ENCODE results near the gene PPL.
"Not testable (repeated sequence)": the region's sequence is repeated elsewhere in the genome, so short reads cannot be mapped to it uniquely, and the experiment has no call there.

Gene PPL

DNA sequence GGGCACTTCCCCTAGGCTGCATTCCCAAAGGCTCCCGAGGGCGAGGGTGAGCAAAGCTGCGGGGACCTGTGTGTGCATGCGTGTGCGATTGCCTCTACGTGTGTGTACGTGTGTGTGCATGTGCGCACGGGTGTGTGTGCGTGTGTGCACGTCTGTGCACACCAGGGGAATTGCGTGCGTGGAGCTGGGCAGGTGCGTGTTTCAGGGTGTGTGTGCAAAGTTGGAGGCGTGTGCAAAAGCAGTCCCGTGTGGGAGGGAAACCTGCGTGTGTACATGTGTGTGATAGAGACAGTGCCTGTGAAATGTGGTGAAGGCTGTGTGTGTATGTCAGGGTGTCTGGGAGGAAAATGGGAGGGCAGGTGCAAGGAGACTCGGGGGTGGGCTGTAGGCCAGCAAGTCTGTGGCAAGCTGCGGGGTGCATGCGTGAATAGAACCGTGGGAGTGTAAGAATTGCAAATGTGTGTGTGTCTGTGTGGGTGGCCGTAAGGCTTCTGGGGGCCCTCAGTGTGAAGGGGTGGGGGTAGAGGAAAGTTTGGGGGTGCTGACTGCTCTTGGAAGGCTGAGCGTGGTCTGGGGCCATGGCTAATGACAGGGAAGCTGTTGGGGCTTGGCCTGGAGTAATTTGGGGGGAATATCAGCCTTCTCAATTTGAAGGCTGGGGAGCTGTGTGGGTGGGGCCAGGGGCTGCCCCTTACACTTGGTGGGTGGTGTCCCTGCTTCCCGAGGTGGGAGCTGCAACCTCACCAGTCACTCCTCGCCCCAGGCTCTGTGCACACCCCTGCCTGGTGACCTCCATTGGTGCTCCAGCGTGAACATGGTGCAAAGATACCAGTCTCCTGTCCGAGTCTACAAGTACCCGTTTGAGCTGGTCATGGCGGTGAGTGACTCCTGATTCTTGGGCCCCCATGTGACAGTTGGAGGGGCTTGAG lies 21.8 kb upstream of the PPL start:
- no peak for DNase-seq

DNA sequence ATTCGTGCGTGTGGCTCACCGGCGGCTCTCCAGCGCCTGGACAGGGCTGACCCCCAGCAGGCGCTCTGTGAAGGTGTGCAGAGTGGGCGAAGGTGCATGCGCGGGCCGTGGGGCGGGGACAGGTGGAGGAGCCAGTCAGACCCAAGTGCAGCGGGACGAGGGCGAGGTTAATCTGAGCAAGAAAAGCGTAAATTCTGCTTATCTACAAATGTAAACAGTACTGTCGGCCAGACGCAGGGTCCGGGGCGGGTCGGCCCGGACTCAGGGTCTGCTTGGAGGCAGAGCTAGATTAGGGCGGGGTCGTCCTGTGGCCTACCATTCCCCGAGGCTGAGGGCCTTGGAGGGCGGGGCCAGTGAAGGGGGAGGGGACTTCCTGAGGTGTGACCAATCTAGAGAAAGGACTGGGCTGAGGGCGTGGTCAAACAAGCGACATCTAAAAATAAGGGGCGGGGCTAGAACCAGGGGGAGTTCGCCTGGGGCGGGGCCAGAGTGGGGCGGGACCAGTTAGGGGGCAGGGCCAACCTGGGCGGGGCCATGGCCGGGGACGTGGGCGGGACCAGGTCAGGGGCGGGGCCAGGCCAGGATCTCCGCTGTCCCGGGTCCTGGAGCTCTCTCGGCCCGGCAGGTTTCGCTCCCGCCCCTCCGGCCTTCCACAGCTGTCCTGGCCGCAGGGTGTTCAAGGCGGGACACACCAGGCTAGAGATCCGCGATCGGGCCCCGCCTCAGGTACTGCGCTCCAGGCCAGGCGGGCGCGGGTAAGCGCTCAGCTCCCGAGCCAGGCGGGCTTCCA lies 21.0 kb upstream of the PPL start, which contains the start of gene SEC14L5:
TSS of gene SEC14L5 (plus strand) at position 611 of the 790 bp plus-strand sequence. CDS start 994 bp downstream, outside the sequence.
- DNase-seq: peak; percentile 81

DNA sequence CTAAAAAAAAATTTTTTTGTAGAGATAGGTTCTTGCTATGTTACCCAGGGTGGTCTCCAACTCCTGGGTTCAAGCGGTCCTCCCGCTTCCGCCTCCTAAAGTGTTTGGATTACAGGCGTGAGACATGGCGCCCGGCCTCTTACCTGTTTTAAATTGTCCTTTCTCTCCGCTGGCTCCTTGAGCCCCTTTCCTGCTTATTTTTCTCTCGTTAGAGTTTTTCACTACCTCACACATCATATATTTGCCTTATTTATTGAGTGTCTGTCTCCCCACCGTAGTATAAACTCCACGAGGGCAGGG lies 20.4 kb upstream of the PPL start:
- DNase-seq: no peak

DNA sequence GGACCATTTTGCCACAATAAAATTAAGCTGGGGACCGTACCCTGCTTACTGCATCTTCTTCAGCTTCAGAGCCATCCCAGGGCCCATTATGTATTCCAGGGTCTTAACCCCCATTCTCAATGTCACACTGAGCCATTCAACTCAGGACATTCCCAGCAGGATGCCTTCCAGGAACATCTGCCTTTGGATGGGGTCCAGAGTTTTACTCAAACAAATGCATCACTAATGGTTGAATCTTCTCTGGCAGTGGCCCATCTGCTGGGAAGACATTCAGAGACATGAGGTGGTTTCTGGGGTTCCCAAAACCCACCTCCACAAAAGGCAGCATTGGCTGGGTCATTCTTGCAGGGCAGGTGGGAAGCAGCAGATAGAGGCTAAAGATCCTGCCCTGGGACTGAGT lies 17.8 kb upstream of the PPL start:
- no peak for DNase-seq

DNA sequence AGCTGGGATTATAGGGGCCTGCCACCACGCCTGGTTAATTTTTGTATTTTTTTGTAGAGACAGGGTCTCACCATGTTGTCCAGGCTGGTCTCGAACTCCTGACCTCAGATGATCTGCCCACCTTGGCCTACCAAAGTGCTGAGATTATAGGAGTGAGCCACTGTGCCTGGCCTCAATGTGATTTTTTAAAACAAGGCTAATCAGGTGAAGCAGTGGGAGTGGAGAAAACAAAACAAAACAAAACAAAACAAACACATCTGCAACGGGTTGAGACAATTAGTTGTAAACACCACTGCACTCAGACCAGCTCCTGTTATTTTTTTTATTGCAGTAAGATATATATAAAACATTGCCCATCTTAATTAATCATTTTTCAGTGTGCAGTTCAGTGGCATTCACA lies 14.6 kb upstream of the PPL start:
- DNase-seq: not testable (repeated sequence)

DNA sequence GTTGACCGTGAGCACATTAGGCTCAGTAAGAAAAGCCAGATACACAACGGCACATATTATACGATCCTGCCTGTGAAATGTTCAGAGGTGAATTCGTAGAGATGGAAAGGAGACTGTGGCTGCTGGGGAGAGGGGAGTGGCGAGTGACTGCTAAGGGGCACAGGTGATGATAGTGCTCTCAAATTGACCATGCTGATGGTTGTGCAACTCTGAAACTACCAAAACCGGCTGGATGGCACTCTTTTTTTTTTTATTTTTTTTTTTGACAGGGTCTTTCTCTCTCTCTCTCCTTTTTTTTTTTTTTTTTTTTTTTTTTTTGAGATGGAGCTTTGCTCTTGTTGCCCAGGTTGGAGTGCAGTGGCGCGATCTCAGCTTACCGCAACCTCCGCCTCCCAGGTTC lies 13.0 kb upstream of the PPL start:
- no peak for DNase-seq

DNA sequence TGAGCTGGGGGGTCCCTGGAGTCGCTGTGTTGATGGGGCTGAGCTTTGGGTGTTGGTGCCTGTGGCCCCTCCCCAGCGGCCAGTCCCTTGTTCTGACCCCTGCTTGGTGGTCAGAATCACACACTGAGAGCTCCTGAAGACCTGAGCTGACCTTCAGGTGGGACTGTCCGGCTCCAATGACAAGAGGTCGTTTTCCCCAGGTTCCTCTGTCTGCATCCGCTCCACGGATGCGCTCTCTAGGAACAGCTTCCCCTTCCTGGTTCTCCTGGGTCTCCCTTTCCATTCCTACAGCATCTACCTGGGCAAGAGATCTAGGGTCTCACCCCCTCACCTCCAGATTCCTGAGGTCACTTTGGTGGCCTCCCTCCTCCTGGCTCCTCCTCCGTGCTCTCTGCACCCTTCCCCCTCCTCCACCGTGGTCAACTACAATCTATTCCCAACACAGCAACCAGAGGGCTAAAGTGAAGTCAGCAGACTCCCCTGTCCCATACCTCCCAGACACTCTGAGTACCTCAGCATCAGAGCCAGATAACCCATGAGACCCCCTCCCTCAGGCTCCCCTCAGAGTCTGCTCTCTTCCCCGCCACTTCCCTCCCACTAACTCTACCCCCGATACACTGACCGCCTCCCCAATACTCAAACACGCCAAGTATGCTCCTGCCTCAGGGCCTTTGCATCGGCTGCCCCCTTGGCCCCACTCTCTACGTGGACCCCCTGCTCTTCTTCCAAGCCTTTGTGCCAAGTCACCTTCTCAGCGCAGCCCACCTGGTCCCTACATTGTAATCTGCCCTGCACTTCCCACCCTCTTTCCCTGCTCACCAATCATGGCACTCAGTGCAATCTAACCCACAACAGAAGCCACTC lies 12.2 kb upstream of the PPL start:
- no peak for DNase-seq

DNA sequence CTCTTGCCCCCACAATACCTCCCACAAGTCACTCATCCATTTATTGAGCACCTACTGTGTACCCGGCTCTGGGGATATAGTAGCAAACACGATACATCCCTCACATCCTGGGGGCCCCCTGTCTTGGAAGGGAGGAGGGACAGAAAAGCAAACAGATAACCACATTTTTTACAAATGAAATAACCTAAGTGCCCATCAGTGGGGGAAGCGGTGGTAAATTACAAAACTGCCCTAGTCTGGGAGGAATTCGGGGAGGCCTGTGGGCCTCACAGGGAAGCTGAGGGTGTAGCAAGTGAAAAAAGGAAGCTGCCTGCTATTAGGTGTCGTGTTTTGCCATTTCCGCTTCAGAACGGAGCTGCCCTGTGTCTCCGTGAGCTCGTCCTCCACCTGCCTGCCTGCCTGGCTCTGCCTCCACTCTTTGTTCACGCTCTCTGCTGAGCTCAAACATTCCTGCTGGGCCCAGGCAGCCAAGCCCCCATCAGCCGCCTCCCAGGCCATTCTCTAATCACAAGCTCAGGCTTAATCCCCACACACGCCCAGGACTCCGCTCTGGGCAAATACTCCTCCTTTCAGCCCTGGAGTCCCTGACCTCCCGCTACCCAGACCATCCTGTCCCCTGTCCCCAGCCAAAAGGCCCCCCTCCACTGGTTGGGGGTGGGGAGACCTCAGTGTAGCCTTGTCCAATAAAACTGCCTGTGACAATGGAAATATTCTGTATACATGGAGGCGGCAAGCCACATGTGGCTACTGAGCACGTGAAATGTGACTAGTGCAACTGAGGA lies 11.0 kb upstream of the PPL start:
- no peak for DNase-seq

DNA sequence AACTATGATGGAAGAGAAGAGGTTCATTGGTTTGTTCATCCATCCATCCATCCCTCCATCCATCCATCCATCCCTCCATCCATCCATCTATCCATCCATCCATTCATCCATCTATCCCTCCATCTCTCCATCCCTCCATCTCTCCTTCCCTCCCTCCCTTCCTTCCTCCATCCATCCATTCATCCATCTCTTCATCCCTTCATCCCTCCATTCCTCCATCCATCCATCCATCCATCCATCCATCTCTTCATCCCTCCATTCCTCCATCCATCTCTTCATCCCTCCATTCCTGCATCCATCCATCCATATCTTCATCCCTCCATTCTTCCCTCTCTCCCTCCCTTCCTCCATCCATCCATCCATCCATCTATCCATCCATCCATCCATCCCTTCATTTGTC lies 10.0 kb upstream of the PPL start:
- DNase-seq: no peak

DNA sequence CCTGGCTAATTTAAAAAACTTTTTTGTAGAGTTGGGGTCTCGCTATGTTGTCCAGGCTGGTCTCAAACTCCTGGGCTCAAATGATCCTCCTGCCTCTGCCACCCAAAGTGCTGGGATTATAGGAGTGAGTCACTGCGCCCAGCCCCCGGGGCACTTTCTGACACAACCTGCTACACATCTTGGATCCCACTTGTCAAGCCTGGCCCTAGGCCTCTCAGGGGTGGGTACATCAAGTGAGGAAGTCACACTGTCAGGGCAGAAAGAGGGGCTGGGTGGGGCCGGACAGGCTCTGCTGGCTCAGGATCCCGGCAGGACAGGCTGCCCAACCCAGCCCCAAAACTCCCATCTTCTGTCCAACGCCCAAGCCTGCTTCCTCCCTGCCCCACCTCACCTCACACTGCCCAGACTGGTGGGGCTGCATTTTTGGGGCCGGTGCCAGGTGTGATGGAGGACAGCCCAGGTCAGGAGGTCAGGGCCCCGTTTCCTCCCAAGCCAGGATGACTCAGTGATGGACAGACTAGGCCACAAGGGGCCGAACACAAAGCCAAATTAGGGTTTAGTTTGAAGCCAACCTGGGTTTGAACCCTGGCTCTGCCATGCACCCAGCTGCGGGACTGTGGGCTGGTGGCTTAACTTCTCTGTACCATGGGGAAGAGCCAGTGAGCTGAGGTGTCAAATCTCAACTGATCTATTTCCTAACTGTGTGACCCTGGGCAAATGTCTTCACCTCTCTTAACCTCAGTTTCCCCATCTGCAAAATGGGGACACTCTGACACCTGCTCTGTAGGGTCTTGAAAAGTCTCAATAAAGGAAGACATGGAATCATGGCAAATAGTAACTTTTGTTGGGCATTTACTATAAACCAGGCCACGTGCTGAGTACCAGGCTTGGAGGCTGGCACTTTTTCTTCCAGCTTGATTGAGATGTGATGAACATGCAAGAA lies 8.9 kb upstream of the PPL start:
- DNase-seq: no peak

DNA sequence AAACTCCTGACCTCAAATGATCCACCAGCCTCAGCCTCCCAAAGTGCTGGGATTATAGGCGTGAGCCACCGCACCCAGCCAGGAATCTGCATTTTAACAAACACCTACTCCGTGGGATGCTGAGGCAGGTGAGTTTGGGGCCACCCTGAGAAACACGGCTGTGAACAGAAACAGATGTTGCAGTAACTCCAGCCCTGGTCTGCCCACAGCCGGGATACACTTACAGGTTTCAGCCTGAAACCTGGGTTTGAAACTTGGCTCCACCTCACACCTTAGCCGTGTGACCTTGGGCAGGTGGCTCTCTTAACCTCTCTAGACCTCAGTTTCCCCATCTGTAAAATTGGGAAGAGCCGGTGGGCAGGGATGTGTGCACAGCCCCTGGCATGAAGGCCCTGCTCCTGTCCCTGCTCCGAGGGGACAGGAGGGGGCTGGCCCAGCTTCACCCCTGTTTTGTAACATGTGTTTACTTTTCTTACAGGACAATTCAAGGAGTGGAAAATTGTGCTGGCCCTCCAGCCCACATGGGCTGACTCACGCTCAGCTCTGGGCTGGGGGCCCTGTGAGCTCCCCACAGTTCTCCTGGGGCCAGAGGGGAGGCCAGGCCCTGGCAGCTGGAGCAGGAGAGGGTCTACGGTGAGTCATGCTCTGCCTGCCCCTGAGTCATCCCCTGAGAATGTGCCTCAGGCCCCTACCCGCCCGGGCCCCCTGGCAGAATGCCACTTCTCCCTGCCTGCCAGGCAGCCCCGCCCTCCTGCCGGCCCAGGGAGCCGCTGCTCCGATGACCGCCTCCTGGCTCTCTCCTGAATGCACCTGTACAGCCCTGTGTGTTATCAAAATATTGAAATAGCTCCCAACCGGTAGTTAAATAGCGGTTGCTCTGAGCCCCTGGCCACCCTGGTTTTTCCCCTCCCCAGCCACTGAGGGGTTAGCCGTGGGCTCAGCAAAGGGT lies 7.7 kb upstream of the PPL start:
- DNase-seq: no peak

DNA sequence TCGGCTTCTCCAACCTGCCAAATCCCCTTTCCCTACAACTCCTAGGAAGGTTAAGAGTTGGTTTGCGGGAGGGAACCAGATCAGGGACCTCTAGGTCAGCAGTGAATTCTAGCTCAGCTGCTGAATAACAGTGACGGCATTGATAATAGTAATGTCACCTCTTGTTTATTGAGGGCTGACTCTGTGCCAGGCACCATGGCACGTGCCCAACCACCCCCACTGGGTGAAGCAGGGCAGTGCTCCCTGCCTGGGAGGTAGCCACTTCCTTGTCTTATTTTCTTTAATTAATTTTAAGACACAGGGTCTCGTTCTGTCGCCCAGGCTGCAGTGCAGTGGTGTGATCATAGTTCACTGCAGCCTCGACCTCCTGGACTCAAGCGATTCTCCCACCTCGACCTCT lies 5.5 kb upstream of the PPL start:
- no peak for DNase-seq

DNA sequence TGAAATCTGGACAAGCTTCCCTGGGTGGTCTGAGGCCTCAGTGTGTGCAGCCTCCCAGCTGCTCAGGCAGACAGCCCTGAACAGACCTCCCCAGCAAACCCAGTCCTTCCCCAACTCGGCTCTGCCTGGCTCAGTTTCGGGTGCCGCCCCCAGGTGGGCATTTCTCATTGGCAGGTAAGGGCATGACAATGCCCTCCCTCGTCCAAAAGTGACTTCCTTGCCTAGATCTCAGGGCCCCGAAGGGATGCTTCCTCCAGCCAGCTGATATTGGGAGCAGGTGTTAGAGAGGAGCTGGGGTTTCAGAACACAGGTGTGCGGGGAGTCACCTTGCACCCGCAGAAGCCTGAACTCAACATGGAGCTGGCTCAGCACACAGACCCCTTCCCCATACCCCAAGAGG lies 3.8 kb upstream of the PPL start:
- no peak for DNase-seq

DNA sequence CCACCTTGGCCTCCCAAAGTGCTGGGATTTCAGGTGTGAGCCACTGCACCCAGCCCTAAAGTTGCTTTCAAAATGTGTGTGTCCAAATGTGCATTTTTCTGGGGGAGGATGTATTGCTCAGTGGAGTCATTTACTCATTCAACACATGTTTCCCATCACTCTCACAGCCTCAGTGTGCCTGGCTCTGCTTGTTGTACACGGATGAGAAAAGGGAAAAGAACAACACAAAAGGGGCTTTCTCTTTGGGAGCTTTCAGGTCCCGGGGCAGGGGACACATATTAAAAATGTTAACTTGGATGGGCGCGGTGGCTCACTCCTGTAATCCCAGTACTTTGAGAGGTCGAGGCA lies 1.7 kb upstream of the PPL start:
- DNase-seq: no peak

DNA sequence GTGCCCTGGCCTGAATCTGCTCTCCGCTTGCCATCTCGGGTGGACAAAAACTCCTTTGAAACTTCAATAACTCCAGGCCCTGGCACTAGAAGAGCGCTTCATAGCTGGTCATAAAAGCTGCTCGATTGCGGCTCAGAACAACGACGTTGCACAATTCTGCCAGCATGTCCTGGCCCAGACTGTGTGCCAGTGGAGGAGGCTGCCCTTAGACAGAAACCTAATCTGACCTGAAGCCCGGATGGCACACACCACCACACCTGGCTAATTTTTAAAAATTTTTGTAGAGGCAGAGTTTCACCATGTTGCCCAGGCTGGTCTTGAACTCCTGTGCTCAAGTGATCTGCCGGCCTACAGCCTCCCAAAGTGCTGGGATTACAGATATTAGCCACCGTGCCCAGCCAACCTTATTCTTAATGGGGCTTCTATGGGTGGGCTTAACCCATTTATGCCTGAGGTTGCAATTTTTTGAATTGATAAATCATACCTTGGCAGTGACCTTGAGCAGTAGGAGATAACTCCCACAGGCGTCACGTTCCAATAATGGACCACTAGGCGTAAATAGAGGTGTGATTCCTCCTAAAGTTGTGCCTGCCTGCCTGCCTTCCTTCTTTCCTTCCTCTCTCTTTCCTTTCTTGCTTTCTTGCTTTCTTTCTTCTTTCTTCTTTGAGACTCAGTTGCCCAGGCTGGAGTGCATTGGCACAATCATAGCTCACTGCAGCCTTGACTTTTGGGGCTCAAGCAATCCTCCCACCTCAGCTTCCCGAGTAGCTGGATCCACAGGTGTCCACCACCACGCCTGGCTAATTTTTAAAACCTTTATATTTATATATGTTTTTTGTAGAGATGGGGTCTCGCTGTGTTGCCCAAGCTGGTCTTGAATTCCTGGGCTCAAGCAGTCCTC lies 1.1 kb upstream of the PPL start:
- DNase-seq: no peak

DNA sequence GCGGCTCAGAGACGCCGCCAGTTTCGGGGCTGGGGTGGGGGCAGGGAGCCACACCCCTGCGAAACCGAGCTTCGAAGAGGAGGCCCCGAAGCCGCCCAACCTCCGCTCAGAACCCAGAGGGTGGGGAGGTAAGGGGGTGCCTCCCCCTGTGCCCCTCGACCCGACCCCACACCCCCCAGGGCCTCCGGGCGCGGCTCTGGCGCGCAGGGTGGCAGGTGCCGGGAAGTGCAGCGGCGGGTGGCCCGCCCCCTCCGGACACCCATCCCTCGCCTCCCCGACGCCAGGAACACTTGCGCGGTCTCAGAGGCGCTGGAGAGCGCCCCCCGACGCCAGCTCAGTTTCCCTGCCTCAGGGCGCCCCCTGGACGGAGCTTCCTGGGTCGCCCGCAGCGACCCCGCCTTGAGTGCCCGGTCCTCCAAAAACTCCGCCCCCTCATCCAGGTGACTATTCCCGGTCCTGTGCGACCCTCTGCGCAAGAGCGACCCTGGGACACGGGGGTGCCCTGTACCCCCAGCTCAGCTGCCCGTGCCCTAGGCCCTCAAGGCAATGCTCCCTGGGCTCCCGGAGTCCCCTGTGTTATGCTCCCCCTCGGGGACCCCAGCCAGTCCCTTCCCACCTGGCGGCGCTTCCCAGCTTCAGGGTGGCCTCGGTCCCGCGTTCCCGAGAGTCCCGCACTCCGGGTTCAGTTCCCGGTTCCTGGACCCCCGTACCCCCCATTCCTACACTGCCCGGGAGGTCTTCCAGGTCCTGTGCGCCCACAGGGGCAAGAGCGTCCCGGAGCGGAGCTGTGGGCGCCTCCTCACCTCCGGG lies 562 bp downstream of the PPL start:
- no peak for DNase-seq

DNA sequence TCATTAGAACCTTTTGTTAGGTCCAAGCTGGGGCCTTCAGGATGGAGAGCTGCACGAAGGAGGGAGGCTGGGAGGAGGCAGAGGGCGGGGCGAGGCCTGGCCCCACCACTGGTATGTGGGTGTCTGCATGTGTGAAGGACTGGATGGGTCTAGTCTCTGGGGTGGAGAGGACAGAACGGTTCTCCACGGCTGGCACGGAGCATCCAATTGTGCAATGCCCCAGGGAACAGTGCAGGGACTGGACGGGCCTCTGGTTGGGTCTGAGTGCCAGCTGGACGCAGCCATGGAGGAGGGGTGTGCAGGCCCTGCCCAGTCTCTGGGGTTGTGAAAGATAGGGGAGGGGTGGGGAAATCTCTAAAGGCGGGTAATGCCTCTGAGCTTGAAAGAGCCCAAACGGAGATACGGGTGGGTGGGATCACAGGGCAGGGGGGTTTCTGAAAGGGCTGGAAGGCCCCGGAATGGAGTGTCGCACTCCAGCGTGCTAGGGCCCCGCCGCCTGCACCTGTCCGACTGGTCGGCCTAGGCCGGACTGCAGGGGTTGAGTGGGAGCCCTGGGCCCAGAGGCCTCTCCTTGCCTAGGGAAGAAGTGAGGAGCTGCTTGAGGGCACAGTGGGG lies 1.6 kb downstream of the PPL start:
- no peak for DNase-seq

DNA sequence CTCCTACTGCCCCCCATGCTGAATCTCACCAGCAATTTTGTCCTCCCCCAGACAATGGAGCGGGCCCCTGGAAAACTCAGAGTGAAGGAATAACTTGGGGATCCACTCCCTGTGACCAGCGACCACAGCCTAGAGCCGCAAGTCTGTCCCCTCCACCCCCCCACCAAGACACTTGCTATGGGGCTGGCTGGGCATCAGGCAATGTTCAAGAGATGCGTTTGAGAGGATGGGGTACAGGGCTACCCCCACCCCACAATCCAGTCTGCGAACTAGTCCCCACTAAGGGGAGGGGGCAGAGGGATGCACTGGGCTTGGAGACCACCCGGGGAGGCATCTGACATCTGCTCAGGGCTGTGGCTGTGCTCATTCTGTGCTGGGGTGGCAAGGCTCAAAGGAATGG lies 2.4 kb downstream of the PPL start:
- DNase-seq: no peak
